IMR-90 (cell line): ENCODE data around the gene PPARG. TPM values are rescaled to one million over a fixed set of nuclear protein-coding genes. Genes with fewer than 3 reads are reported as not detected.

Source experiments
- ATAC-seq: fragments of 200-7000 bp; cut with Tn5 transposase; 2 replicates; pipeline ENCODE4 v1.9.1; 2020; ENCODE audit warnings: low read depth, mild to moderate bottlenecking, moderate library complexity
- BruUV-seq: library from RNA; stranded (reverse); fragments of 400-500 nt; replicated peaks from 2 replicates; lab custom pipeline; 2021; lab: Mats Ljungman, UMichigan
- CTCF ChIA-PET: fragments of 300-600 bp; formaldehyde crosslinking; extraction: SDS; loops from one replicate; lab custom pipeline; 2021; ENCODE audit warnings: antibody characterized with exemption; lab: Yijun Ruan, JAX
- POLR2A ChIA-PET: fragments of 300-600 bp; sonication (Branson Sonifier 250); formaldehyde crosslinking; loops from one replicate; lab custom pipeline; 2022; ENCODE audit warnings: antibody characterized with exemption; ENCODE audit not compliant: unreplicated experiment; lab: Charles Lee
- DNase-seq: peaks from one replicate; pipeline ENCODE4 v3.0.0; 2013
- H2AFZ ChIP-seq: replicated peaks from 2 replicates; pipeline ENCODE3; 2013; ENCODE audit warnings: low read length, mild to moderate bottlenecking; ENCODE audit not compliant: poor library complexity
- H2AK5ac ChIP-seq: 2 replicates; pipeline ENCODE4 v1.6.1; 2013; ENCODE audit warnings: low read depth, low read length, inconsistent platforms
- H2AK9ac ChIP-seq: replicated peaks from 2 replicates; pipeline ENCODE3; 2013; ENCODE audit warnings: mild to moderate bottlenecking, low read depth, low read length, moderate library complexity; ENCODE audit not compliant: poor library complexity
- H2BK120ac ChIP-seq: 2 replicates; pipeline ENCODE4 v1.6.1; 2013; ENCODE audit warnings: low read depth, low read length, inconsistent platforms
- H2BK15ac ChIP-seq: 3 replicates; pipeline ENCODE4 v1.6.1; 2013; ENCODE audit warnings: low read depth, low read length, inconsistent platforms
- H2BK20ac ChIP-seq: 2 replicates; pipeline ENCODE4 v1.6.1; 2013; ENCODE audit warnings: low read depth, mild to moderate bottlenecking, inconsistent platforms, low read length, moderate library complexity
- H2BK5ac ChIP-seq: 2 replicates; pipeline ENCODE4 v1.6.1; 2013; ENCODE audit warnings: mild to moderate bottlenecking, low read depth, low read length, inconsistent platforms; ENCODE audit not compliant: poor library complexity, severe bottlenecking
- H3K14ac ChIP-seq: replicated peaks from 2 replicates; pipeline ENCODE4 v1.6.1; 2013; ENCODE audit warnings: low read depth, low read length, inconsistent platforms
- H3K18ac ChIP-seq: 2 replicates; pipeline ENCODE4 v1.6.1; 2013; ENCODE audit warnings: low read depth, low read length, control low read depth
- H3K23ac ChIP-seq: 2 replicates; pipeline ENCODE4 v1.6.1; 2013; ENCODE audit warnings: low read depth, low read length, inconsistent platforms
- H3K27ac ChIP-seq: 2 replicates; pipeline ENCODE4 v1.5.1; 2013; ENCODE audit warnings: mild to moderate bottlenecking, control low read depth, low read length; ENCODE audit not compliant: insufficient read depth
- H3K27me3 ChIP-seq: 2 replicates; pipeline ENCODE4 v1.6.1; 2013; ENCODE audit warnings: low read length; ENCODE audit not compliant: control insufficient read depth, insufficient read depth
- H3K36me3 ChIP-seq: 2 replicates; pipeline ENCODE4 v1.6.1; 2013; ENCODE audit warnings: low read length, mixed read lengths; ENCODE audit not compliant: control insufficient read depth, insufficient read depth
- H3K4ac ChIP-seq: 2 replicates; pipeline ENCODE4 v1.6.1; 2013; ENCODE audit warnings: low read depth, low read length, inconsistent platforms
- H3K4me1 ChIP-seq: 2 replicates; pipeline ENCODE4 v1.6.1; 2013; ENCODE audit warnings: low read length, mixed read lengths; ENCODE audit not compliant: control insufficient read depth, insufficient read depth
- H3K4me2 ChIP-seq: 2 replicates; pipeline ENCODE4 v1.6.1; 2013; ENCODE audit warnings: low read depth, mild to moderate bottlenecking, control low read depth, low read length, moderate library complexity
- H3K4me3 ChIP-seq: 2 replicates; pipeline ENCODE4 v1.5.1; 2013; ENCODE audit warnings: low read depth, mild to moderate bottlenecking, control low read depth, low read length, moderate library complexity; ENCODE audit not compliant: insufficient read depth
- H3K56ac ChIP-seq: 2 replicates; pipeline ENCODE4 v1.6.1; 2013; ENCODE audit warnings: low read length, inconsistent platforms; ENCODE audit not compliant: insufficient read depth; ENCODE audit errors: extremely low read depth
- H3K79me1 ChIP-seq, 2 experiments: 2 replicates each; pipeline ENCODE4 v1.6.1; 2013; ENCODE audit warnings: low read length in 2 of 2, inconsistent platforms in 1 of 2, low read depth in 1 of 2
- H3K9ac ChIP-seq: 2 replicates; pipeline ENCODE4 v1.6.1; 2013; ENCODE audit warnings: low read depth, low read length, control low read depth
- H3K9me1 ChIP-seq: 2 replicates; pipeline ENCODE4 v1.6.1; 2013; ENCODE audit warnings: low read length, inconsistent platforms; ENCODE audit not compliant: insufficient read depth
- H3K9me3 ChIP-seq: 2 replicates; pipeline ENCODE4 v1.6.1; 2013; ENCODE audit warnings: low read length; ENCODE audit not compliant: control insufficient read depth, insufficient read depth
- H4K20me1 ChIP-seq: 2 replicates; pipeline ENCODE4 v1.6.1; 2013; ENCODE audit warnings: low read length, inconsistent platforms; ENCODE audit not compliant: insufficient read depth
- H4K5ac ChIP-seq: 2 replicates; pipeline ENCODE4 v1.6.1; 2013; ENCODE audit warnings: mild to moderate bottlenecking, low read depth, low read length, control low read depth
- H4K8ac ChIP-seq, 2 experiments: 2 replicates each; pipeline ENCODE4 v1.6.1; 2013; ENCODE audit warnings: low read depth in 2 of 2, low read length in 2 of 2, control low read depth in 1 of 2, inconsistent platforms in 1 of 2
- H4K91ac ChIP-seq: 2 replicates; pipeline ENCODE4 v1.6.1; 2013; ENCODE audit warnings: low read depth, low read length, inconsistent platforms; ENCODE audit not compliant: insufficient read depth
- CTCF ChIP-seq: conservative IDR thresholded peaks from 2 replicates; pipeline ENCODE4 v1.5.1; 2012; ENCODE audit warnings: mild to moderate bottlenecking, low read depth, low read length, improper control_type of control experiment
- WGBS, 2 experiments: methylation state at CpG; one replicate each; pipeline versions ENCODE4 v1.1.5 to v1.1.7; 2013; ENCODE audit warnings: missing lambda C conversion rate in 2 of 2; ENCODE audit not compliant: insufficient read length in 1 of 2; ENCODE audit errors: extremely low coverage in 2 of 2; 5-methylcytosine and 5-hydroxymethylcytosine counted together
- dilution Hi-C: fragments of 300-500 bp; cut with HindIII; formaldehyde crosslinking; loops from one replicate; pipeline ENCODE4 v1.14.3; 2018; ENCODE audit warnings: low sequenced_read_pairs; ENCODE audit not compliant: unreplicated experiment
- in situ Hi-C: fragments of 300-500 bp; cut with MboI; formaldehyde crosslinking; loops from 3 replicates; pipeline ENCODE4 v1.14.3; 2019; ENCODE audit warnings: low sequenced_read_pairs, inconsistent platforms, mixed read lengths
- intact Hi-C: fragments of 100-400 bp; cut with micrococcal nuclease; formaldehyde crosslinking; loops from 2 replicates; pipeline ENCODE4 v1.10.0; 2022
- polyA plus RNA-seq, 3 experiments: library from polyadenylated mRNA; depleted of rRNA; stranded (reverse); fragments of >200 nt; gene quantifications; 2 replicates each; pipeline ENCODE4 v1.2.3, GENCODE V29; 2012; ENCODE audit warnings: low replicate concordance in 1 of 3
- total RNA-seq: library from RNA; depleted of rRNA; stranded (reverse); fragments of >200 nt; gene quantifications from 2 replicates; pipeline ENCODE4 v1.2.3, GENCODE V29; 2012

PPARG gene
- total and polyA plus RNA-seq, 2 of the 4 experiments (the other 2 are of a cell fraction): 11.2 to 23.8 TPM

GRCh38 chr3:12465836-12466225 lies 177.0 kb downstream of the PPARG start:
- Histone ChIP-seq H2AFZ (peak overlapping the region; percentile 11), H4K91ac (no peak overlapping the region), H3K36me3 (no peaks in the 10 kb centered on the region), H3K4me3 (no peak overlapping the region), H2AK9ac (no peak overlapping the region), H3K18ac (no peak overlapping the region), H3K4me1 (no peaks in the 10 kb centered on the region), H4K8ac (no peak overlapping the region), H3K14ac (no peak overlapping the region), H2BK20ac (no peak overlapping the region), H3K27ac (no peak overlapping the region), H3K9me3 (no peaks in the 10 kb centered on the region), H3K9me1 (no peaks in the 10 kb centered on the region), H2AK5ac (no peak overlapping the region), H2BK5ac (no peak overlapping the region), H4K20me1 (no peaks in the 10 kb centered on the region), H3K4me2 (no peak overlapping the region), H3K27me3 (peaks cover 1% of the 10 kb centered on the region; the same call in 1 of the 2 replicates), H3K9ac (no peak overlapping the region), H2BK120ac (no peak overlapping the region), H3K79me1 (no peaks in the 10 kb centered on the region), H3K4ac (no peak overlapping the region), H2BK15ac (no peak overlapping the region), H3K56ac (no peak overlapping the region; the same call in 1 of the 2 replicates), H4K5ac (no peak overlapping the region), H3K23ac (no peak overlapping the region)
- no peak for TF ChIP-seq CTCF
- DNase-seq: no peak
- BruUV-seq: no TSS peak
- ChIA-PET CTCF (no interaction called here), POLR2A (no interaction called here)
- dilution Hi-C loops (no loop called here), intact Hi-C loops (no loop called here), in situ Hi-C loops (no loop called here)
- no CpG with 5 or more reads among the region's 4 CpGs for WGBS, 2 experiments
- ATAC-seq: no peak
